Ishikawa (cell line): ENCODE data around the gene MRPL54.

ENCODE experiments used
- CEBPB ChIP-seq: IDR thresholded peaks from 2 replicates; pipeline ENCODE4 v1.6.1; 2012
- CREB1 ChIP-seq: IDR thresholded peaks from 2 replicates; pipeline ENCODE4 v1.6.1; 2012; ENCODE audit warnings: low read depth
- EGR1 ChIP-seq: IDR thresholded peaks from 2 replicates; pipeline ENCODE4 v1.6.1; 2012
- EP300 ChIP-seq: IDR thresholded peaks from 2 replicates; pipeline ENCODE4 v1.6.1; 2012; ENCODE audit warnings: borderline replicate concordance
- FOXM1 ChIP-seq: IDR thresholded peaks from 2 replicates; pipeline ENCODE4 v1.6.1; 2012; ENCODE audit warnings: low read depth, borderline replicate concordance
- NFIC ChIP-seq: IDR thresholded peaks from 2 replicates; pipeline ENCODE4 v1.6.1; 2012
- RAD21 ChIP-seq: IDR thresholded peaks from 2 replicates; pipeline ENCODE4 v1.6.1; 2012; ENCODE audit warnings: low read depth
- TAF1 ChIP-seq: IDR thresholded peaks from 2 replicates; pipeline ENCODE4 v1.6.1; 2012; ENCODE audit warnings: low read depth, mild to moderate bottlenecking
- TCF12 ChIP-seq: IDR thresholded peaks from 2 replicates; pipeline ENCODE4 v1.6.1; 2012; ENCODE audit warnings: low read depth
- YY1 ChIP-seq: IDR thresholded peaks from 2 replicates; pipeline ENCODE4 v1.6.1; 2012; ENCODE audit warnings: low read depth
- ZBTB7A ChIP-seq: IDR thresholded peaks from 2 replicates; pipeline ENCODE4 v1.6.1; 2012; ENCODE audit warnings: low read depth
- TF ChIP-seq, protein P1 (sequence below): IDR thresholded peaks from 2 replicates; pipeline ENCODE4 v1.6.1; 2012
- TF ChIP-seq, protein P2 (sequence below): IDR thresholded peaks from 2 replicates; pipeline ENCODE4 v1.6.1; 2012

DNA sequence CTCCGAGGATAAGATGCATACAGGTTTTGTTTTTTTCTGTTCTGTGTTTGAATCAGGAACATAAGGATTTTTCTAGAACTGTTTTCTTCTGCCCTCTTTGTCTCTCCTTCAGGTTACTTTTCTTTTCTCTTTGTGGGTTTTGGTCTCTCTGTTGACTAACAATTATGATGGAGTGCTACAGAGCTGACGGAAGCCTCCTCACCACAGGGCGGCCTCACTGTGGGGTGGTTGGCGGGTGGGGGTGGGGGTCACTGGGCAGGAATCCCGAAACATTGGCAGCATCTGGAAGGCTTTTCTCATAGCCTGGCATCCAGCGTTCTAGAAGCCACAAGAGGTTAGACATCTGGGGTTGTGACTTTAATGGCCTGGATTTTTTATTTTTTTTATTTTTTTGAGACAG is 35.7 kb downstream of the MRPL54 start:
- TF ChIP-seq EP300 (no peak), YY1 (no peak), NFIC (no peak), TAF1 (no peak), RAD21 (no peak), CEBPB (no peak), CREB1 (no peak), TCF12 (no peak), EGR1 (no peak), FOXM1 (no peak), ZBTB7A (no peak)
- TF ChIP-seq, protein P1, sequence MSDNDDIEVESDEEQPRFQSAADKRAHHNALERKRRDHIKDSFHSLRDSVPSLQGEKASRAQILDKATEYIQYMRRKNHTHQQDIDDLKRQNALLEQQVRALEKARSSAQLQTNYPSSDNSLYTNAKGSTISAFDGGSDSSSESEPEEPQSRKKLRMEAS = no peak
- TF ChIP-seq, protein P2, sequence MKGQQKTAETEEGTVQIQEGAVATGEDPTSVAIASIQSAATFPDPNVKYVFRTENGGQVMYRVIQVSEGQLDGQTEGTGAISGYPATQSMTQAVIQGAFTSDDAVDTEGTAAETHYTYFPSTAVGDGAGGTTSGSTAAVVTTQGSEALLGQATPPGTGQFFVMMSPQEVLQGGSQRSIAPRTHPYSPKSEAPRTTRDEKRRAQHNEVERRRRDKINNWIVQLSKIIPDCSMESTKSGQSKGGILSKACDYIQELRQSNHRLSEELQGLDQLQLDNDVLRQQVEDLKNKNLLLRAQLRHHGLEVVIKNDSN = no peak
